Islet precursor cell (in vitro differentiated cells): Measurements from ENCODE around the gene BBIP1.
"Not testable (repeated sequence)": the region's sequence is repeated elsewhere in the genome, so short reads cannot be mapped to it uniquely, and the experiment has no call there.

Source experiments
- DNase-seq: peaks from one replicate; pipeline ENCODE4 v3.0.0-alpha.2; 2018

The BBIP1 gene

DNA sequence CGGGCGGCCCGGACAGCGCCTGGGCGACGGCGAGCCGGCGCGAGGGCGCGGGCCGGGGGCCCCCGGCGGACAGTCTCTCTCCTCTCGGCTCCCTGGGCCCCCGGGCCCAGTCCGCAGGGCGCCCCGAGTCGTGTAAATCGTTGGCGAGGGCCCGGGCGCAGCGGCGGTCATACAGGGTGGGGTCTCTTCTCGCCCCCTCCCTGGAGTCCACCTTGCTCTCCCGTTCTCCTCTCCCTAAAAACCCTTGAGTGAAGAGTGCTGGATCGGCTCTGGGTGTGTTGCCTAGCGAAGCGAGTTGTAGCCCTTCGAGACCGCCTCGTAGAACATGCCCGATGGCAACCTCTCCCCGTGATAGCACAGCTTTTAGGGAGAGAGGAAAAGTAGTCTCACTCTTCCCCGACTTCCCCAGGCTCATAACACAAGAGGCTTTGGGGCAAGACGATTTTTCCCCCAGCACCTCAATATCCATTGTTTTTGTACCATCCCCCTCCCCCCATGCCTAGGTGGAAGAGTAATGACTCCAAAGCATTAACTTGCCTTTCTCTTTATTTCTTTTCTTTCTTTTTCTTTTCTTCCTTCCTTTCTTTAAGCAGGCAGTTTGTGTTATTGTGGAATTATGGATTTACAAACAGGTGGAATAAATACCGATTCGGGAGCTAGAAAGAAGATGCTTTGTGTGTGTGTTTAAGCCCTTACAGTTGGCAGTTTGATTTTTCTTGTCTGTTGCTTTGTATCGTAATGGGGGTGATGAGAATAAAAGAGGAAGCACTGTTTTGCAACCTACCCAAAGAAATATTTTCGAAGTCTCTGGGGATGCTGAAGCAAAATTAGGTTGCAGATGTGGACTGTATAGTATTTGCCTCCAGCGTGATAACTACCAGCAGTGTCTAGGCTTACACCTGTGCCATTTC is 1.2 kb upstream of the BBIP1 start:
- DNase-seq, result peak; percentile 70

DNA sequence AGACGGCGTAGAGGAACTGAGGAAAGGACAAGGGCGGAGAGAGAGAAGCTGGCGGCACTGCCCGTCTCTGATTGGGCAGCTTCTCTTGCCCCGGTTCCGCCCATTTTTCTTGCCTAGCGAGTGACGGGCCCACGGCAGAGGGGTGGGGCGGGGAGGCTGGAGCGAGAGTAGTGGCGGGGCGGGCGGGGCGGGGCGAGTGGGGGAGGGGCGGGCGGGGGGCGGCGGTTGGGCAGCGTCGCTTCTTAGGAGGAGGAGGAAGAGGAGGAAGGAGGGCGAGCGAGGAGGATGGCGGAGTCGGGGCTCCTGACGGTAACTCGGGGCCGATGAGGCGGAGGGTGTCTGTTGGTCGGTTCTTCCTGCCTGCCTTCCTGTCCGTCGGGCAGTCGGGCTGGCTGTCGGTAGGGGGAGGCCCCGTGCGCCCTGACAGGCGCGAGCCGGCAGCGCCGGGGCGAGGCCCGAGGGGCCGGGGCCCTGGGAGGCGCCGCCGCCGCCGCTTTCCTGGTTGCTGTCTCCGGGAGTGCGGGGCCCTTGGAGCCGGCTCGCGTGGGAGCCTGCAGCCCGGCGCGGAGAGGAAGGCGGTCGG is 460 bp upstream of the BBIP1 start, which contains the start of gene SHOC2:
Gene SHOC2, plus strand, starts transcription at position 256 of the 583 bp plus-strand sequence. CDS start 44,755 bp downstream, outside the sequence.
- peak; percentile 100 for DNase-seq

DNA sequence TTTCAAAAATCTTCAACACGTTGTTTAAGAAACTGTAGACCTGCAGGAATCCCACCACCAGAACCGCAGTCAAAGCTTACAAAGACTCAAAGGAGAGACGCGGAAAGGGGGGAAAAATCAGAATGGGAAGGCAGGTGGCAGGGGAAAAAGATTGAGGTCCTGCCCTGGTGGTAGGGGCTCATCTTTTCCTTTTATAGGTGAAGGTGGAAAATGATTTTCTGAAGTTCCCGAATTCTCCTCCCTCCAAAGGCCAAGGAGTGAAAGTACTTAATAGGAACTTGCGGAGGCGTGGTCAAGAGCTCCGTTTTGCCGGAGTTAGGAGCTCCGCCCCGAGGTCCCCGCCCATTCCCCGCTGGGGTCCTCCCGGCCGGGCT is 724 bp downstream of the BBIP1 start:
- peak; percentile 98 for DNase-seq

DNA sequence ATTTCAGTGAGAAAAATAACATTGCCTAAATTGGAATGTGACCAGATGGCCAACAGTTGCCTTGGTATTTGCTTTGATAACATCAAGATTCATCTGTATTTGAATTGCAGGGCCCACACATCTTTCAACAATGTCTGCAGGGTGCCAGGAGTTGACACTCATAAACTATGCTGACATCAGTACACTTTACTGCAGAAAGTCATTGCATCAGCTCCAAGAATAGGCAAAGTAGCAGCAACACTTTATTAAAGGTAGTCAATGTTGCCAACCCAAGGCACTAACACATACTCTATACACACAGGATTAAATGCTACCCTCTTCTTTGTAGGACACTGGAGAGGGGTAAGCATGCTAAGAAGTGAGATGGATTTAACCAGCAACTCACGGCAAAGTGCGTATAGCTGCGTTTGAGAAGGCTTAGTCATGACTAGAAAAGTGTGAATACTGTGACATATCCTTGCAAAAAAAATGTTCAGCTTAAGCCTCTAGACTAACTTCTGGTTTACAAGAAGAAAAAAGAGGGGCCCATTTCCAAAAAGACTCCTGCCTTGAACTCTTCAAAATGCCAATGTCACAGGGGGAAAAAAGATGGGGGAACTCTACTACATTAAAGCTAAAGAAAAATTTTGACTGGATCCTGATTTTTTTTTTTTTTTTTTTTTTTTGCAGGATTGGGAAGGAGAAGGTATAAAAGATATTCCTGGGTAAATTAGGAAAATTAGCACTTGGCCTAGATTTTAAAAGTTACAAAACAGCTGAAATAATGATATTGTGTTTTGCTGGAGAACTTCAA is 2.2 kb downstream of the BBIP1 start:
- no peak for DNase-seq

DNA sequence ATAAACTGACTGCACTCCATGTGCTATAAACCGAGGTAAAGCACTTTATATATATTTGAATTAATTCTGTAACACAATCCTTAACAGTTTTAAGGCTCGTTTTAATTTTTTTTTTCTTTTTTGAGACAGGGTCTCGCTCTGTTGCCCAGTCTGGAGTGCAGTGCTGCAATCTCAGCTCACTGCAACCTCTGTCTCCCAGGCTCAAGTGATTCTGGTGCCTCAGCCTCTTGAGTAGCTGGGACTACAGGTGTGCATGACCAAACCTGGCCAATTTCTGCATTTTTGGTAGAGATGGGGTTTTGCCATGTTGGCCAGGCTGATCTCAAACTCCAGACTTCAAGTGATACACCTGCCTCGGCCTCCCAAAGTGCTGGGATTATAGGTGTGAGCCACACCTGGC is 3.4 kb downstream of the BBIP1 start:
- DNase-seq, result not testable (repeated sequence)

DNA sequence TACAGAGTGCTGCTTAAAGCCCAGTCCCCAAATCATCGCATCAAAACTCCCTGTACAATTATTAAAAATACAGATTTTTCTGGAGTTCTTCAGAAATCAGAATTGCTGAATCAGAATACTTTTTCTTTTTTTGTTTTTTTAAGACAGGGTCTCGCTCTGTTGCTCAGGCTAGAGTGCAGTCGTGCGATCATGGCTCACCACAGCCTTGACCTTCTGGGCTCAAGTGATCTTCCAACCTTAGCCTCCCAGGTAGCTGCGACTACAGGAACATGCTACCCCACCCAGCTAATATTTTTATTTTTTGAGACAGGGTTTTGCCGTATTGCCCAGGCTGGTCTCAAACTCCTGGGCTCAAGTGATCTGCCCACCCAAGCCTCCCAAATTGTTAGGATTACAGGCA is 3.9 kb downstream of the BBIP1 start:
- no peak for DNase-seq

DNA sequence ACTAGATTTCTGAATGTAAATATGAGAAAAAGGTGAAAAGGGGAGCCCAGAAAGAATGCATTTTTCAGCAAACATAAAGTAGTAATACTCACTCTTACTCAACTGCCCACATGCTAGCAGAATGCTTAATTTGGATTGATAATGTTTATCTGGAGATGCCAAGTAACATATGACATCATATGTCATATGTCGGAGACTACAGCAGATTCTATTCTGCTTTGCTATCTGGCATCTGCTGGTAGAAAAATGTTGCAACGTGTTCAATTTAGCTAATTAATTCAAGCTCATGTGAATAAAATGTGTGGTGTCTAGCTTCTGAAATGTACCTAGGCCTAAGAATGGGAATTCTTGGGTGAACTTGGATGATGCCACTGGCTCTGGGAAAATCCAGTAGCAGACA is 4.5 kb downstream of the BBIP1 start:
- DNase-seq, result no peak

DNA sequence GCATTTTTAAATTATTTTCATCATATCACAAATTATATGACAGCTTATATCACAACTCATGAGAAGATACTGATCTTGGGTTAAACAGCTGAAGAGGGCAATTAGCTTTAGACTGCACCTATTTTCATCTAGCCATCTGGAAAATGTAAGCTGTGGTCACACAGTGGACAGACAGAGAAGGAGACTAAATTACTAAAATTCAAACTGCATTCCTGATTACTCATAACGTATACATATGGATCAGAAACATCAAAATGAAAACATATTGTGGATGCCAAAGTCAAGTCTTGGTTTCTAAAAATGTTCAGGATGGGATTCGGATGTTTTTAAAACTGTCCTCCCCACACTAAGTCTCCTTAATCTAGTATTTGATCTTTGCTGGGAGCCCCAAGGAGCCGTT is 6.6 kb downstream of the BBIP1 start:
- DNase-seq, result no peak

DNA sequence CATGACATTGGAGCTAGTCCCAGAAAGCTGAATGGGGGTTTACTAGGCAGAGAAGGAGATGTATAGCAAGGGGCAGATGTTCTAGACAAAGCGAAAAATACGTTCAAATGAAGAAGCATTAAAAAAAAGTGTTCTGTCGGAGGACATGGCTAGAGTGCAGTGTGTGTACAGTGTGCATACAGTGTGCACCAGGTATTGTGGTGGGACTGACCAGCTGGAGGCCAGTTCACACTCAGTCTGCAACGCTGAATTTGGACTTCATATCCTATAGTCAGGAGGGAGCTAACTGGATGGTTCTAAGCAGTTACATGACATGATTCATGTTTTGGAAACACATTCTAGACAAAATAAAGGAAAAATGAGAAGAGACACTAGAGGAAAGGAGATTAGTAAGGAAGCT is 8.8 kb downstream of the BBIP1 start:
- DNase-seq, result no peak

DNA sequence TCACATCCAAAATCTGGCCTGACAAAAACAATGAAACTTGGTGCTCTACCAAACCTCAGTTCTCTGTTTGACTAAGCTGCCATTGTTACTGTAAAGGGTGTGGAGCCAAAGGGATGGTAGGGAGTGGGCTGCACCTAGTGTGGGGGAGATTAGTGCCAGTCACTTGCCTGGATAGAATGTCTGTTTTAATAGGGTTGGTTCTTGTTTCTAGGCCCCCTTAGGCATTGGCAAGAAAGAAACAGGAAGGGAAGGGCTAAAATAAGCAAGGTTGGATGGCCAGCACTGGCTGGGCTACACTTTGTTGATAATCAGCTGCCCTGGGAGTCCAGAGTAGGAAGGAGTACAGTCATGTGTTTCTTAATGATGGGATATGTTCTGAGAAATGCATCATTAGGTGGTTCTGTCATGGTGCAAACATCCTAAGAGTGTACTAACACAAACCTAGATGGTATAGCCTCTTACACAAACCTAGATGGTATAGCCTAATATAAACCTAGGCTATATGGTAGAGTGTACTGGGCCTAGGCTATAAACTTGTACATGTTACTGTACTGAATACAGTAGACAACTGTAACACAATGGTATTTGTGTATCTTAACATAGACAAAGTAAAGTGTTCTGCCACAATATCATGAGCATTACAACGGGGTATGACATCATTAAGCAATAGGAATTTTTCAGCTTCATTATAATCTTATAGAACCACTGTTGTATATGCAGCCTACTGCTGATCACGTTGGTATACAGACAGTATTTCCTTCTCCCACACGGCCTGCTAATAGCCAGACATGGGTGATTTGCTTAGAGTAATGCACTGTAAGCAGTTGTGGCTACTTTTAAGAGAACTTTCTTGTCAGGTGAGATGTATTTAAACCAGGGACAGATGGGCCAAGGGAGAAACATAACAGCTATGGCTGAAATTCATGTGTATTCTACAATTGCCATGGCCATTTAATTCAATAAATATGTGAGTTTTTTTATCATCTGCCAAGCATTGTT is 15.4 kb downstream of the BBIP1 start:
- no peak for DNase-seq

DNA sequence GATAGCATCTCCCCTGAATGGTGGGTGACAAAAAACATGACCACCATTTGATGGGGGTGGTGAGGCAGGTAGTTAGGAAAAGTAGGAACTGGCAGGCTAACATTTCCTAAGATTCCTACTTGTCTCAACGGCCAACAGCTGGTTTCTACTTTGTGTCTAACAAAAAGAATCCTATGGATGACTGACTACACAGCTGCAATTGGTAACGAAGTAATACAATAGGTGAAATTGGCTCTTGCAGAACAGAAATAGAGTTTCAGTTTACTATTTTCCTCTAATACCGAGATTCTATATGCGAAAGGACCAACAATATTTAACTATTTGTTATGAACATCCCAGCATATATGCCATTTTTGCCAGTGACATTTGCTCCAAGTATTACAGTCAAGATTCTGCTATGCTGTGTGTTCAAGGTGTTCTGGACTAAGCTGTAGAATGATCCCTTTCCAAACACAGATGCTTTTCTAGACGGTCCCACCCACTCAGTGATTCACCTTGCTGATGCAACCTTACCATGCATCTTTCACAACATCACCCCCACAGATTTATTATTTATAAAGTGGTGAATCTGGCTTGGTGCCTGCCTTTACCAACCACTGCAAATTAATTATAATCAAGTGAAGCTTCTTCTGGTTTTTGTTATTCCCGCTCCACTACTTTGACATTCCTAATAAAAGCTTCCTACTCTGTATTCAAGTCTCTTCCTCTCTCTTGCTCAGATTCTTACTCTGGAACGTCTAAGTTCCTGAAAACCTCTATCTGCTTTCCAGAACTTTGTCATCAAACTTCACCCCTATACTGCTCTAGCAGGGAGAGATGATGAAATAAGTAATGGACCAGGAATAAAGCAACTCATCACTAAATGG is 16.8 kb downstream of the BBIP1 start:
- no peak for DNase-seq

DNA sequence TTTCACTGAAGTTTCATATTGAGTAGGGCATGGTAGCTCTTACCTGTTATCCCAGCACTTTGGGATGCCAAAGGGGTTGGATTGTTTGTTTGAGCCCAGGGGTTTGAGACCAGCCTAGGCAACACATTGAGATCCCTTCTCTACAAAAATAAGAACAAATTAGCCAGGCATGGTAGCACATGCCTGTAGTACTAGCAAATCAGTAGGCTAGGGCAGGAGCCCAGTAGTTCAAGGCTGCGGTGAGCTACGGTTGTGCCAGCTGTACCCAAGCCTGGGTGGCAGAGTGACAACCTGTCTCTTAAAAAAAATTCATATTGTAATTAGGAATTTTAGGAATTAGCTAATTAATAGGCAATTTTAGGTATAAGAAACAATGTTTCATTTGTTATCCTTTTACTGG is 18.0 kb downstream of the BBIP1 start:
- no peak for DNase-seq

DNA sequence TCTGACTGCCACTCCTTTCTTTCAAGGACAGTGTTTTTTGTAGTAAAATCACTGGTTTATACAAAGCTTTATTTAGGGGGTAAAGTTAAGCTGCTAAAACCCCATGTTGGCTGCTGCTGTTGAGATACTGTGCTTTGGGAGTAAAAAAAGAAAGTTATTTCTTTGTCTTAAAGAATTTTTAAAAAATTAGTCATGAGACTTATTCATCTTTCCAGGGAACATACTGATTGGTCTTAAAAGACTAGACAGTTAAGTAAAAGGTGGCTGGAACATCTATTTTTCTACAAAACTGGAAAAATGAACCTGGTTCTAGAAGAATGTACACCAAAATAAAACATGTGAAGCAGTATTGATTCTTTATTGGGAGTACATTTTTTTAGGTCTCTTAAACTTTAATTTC is 20.6 kb downstream of the BBIP1 start:
- DNase-seq, result no peak

DNA sequence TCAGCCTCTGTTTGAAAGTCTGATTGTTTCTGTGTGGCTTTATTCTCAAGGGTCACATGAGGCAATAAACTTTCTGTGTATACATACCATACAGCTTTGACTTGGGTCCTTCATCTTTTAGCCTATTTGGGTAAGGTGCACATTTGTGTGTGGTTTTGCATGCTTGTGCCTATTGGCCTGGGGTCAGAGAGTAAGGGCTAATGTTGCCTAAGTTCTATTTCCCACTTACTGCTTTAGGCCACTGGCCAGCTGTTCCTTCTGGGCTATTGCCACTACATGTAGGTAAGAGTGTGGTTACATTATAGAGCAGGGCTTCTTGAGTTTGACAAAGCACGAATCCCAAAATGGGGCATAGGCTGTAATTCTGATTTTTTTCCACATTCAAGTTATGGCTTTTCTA is 21.8 kb downstream of the BBIP1 start:
- DNase-seq, result no peak

DNA sequence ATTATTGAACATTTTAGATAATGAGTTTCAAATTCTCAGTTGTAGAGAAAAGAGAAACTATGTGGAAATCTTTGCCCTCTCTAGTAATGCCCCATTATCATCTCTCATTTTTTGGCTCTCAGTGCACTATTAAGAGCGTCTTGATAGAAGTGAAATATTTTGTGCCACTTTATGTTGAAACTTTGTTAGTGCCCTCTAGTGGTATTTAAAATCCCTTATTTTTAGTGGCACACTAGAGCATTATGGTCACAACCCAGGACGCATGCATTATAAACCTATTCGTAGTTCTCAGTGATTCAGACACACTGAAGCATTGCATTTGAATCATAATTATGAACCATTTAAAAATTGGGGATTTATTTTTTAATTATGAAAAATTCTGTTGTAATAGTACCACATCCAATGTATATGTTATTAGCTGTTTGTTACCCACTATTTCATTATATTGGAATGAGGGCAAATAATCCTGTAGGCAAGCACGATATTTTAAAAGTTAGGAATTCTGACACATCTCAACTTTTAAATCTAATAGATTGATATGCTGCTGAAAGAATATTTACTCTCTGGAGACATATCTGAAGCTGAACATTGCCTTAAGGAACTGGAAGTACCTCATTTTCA is 25.3 kb downstream of the BBIP1 start:
- DNase-seq, result no peak

DNA sequence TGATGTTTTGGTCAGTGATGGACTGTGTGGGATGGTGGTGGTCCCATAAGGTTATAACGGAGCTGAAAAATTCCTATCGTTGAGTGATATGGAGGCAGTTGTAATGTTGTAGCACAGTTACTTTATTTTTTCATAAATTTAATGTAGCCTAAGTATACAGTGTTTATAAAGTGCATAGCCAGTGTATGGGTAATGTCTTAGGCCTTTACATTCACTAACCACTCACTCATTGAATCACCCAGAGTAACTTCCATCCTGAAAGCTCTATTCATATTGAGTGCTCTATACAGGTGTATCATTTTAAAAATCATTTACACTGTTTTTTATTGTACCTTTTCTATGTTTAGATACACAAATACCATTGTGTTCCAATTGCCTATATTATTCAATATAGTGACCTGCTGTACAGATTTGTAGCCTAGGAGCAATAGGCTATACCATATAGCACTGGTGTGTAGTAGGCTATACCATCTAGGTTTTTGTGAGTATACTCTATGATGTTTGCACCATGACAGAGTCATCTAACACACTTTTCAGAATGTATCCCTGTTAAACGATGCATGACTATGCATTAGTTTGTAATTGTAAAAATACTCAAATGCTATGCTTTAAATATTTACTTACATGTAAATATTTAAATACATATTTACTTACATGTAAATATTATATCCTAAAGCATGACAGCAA is 26.2 kb downstream of the BBIP1 start:
- no peak for DNase-seq

DNA sequence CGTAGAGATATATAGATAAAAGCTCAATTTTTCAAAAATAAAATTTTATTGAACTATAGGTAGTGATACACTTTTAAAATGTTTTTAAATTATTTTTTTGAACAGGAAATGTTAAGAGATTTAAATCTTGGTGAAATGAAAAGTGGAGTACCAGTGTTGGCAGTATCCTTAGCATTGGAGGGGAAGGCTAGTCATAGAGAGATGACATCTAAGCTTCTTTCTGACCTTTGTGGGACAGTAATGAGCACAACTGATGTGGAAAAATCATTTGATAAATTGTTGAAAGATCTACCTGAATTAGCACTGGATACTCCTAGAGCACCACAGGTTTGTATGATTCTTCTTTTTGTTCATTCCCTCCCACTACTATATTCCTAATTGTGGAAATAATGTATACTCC is 31.4 kb downstream of the BBIP1 start:
- no peak for DNase-seq

DNA sequence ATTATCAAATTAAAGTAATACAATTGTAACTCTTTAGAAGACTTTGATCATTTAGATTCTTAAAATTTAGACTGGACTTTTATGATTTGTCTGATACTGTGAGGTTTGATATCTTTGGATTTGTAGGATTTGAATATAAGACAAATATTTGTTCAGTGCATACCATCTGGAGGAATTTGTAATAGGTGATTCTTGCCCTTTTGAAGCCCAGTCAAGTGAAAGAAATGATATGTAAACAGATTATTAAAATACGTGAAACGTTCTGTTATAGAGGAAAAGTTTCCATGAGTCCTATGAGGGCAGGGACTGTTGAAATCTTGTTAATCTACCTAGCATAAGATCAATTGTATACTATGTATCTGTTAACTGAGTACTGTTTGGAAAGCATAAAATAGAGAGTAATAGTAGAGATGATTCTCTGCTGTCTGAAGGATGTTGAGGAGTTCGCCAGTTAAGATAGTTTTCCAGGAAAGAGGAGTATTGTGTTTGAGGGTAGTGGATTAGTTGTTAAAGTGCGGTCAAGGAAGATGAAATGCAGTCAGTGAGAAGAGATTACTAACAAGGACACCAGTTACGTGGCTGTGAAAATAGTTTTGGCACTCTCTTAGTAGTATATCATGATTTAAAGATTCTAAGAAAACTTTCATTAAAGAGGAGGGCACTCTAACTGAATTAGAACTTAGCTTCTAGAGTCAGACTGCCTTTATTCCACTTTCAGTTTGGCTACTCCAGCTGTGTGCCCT is 32.9 kb downstream of the BBIP1 start:
- DNase-seq, result no peak

DNA sequence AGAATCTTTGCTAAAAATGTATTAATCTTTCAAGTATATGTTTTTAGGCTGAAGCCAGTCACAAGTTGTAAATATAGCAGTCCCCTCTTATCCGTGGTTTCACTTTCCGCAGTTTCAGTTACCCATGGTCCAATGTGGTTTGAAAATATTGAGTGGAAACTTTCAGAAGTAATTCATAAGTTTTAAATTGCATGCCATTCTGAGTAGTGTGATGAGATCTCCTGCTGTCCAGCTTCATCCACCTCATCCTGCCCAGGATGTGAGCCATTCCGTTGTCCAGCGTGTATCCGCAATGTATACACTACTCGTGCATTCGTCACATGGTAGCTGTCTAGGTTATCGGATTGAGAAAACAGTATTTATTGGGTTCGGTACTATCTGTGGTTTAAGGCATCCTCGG is 35.1 kb downstream of the BBIP1 start:
- DNase-seq, result no peak

DNA sequence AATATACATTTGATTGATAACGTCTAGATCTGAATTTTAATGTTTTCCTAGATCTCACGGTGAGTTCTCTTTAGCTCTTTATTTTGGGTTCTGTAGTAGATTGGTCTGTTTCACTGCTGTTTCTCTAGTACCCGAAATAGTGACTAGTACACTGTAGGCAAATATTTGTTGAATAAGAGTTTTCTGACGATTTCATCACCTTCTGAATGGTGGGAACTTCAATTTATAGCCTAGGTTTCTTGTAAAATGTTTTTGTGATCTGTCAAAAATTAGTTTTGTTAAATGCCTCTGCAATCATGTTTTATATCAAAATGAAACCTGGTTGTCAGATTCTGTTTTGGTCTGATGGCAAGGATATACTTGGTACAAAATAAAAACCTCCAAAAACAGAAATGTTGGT is 37.1 kb downstream of the BBIP1 start:
- DNase-seq, result no peak
